A673 (cell line): ENCODE measurements around the gene TTLL8. TPM values are rescaled to one million over a fixed set of nuclear protein-coding genes. Genes with fewer than 3 reads are reported as not detected.

ENCODE experiments used
- BruUV-seq: library from RNA; stranded (reverse); fragments of 400-500 nt; replicated peaks from 2 replicates; lab custom pipeline; 2021; lab: Mats Ljungman, UMichigan
- CTCF ChIA-PET: fragments of 300-600 bp; sonication (Branson Sonifier 250); formaldehyde crosslinking; loops from one replicate; lab custom pipeline; 2022; ENCODE audit warnings: antibody characterized with exemption; lab: Charles Lee
- POLR2A ChIA-PET: fragments of 300-600 bp; sonication (Branson Sonifier 250); formaldehyde crosslinking; loops from one replicate; lab custom pipeline; 2022; ENCODE audit warnings: antibody characterized with exemption; ENCODE audit not compliant: low non-redundant PET; lab: Charles Lee
- DNase-seq: peaks from one replicate; pipeline ENCODE4 v3.0.0-alpha.2; 2015; ENCODE audit warnings: low spot score
- H3K27ac ChIP-seq: fragments of 200-600 bp; sonication (generic); 2 replicates; pipeline ENCODE4 v1.5.1; 2016; ENCODE audit warnings: mixed run types, low read depth, mild to moderate bottlenecking, mixed read lengths, antibody characterized with exemption, low read length; ENCODE audit not compliant: poor library complexity, severe bottlenecking
- H3K27me3 ChIP-seq: fragments of 200-600 bp; sonication (generic); replicated peaks from 2 replicates; pipeline ENCODE4 v1.6.1; 2017; ENCODE audit warnings: mixed run types, low read depth, mild to moderate bottlenecking, mixed read lengths, antibody characterized with exemption, low read length; ENCODE audit not compliant: insufficient read depth, poor library complexity
- H3K36me3 ChIP-seq: fragments of 200-600 bp; sonication (generic); 2 replicates; pipeline ENCODE4 v1.6.1; 2016; ENCODE audit warnings: mixed run types, mild to moderate bottlenecking, mixed read lengths, antibody characterized with exemption, low read length; ENCODE audit not compliant: insufficient read depth, poor library complexity, severe bottlenecking
- H3K4me1 ChIP-seq: fragments of 200-600 bp; sonication (generic); 2 replicates; pipeline ENCODE4 v1.6.1; 2017; ENCODE audit warnings: mixed run types, mild to moderate bottlenecking, mixed read lengths, antibody characterized with exemption, low read length; ENCODE audit not compliant: insufficient read depth, poor library complexity, severe bottlenecking
- H3K4me3 ChIP-seq: fragments of 200-600 bp; sonication (generic); 2 replicates; pipeline ENCODE4 v1.5.1; 2016; ENCODE audit warnings: low read depth, mixed run types, mild to moderate bottlenecking, mixed read lengths, low read length; ENCODE audit not compliant: poor library complexity, severe bottlenecking
- H3K9me3 ChIP-seq: fragments of 200-600 bp; sonication (generic); 2 replicates; pipeline ENCODE4 v1.6.1; 2016; ENCODE audit warnings: mixed run types, low read depth, mild to moderate bottlenecking, mixed read lengths, antibody characterized with exemption, low read length; ENCODE audit not compliant: poor library complexity, severe bottlenecking
- EZH2 ChIP-seq: fragments of 200-600 bp; sonication (generic); IDR thresholded peaks from 2 replicates; pipeline ENCODE4 v1.6.1; 2017; ENCODE audit warnings: borderline replicate concordance, low read depth, mild to moderate bottlenecking, mixed read lengths, antibody characterized with exemption, low read length; ENCODE audit not compliant: poor library complexity, severe bottlenecking
- intact Hi-C: fragments of 100-400 bp; cut with micrococcal nuclease; formaldehyde crosslinking; loops from one replicate; pipeline ENCODE4 v1.10.0; 2022; ENCODE audit not compliant: unreplicated experiment
- total RNA-seq: library from RNA; stranded (reverse); gene quantifications from 2 replicates; pipeline ENCODE4 v1.2.3, GENCODE V29; 2021
- TF ChIP-seq, protein P1 (sequence below): fragments of 300-800, 200-600 bp; sonication (generic); conservative IDR thresholded peaks from 2 replicates; pipeline ENCODE4 v1.5.1; 2017; ENCODE audit warnings: low read depth, mild to moderate bottlenecking, antibody characterized with exemption, low read length, moderate library complexity, mixed read lengths

The TTLL8 gene
- total RNA-seq, 1 experiment from 2014 or later, result not detected

DNA sequence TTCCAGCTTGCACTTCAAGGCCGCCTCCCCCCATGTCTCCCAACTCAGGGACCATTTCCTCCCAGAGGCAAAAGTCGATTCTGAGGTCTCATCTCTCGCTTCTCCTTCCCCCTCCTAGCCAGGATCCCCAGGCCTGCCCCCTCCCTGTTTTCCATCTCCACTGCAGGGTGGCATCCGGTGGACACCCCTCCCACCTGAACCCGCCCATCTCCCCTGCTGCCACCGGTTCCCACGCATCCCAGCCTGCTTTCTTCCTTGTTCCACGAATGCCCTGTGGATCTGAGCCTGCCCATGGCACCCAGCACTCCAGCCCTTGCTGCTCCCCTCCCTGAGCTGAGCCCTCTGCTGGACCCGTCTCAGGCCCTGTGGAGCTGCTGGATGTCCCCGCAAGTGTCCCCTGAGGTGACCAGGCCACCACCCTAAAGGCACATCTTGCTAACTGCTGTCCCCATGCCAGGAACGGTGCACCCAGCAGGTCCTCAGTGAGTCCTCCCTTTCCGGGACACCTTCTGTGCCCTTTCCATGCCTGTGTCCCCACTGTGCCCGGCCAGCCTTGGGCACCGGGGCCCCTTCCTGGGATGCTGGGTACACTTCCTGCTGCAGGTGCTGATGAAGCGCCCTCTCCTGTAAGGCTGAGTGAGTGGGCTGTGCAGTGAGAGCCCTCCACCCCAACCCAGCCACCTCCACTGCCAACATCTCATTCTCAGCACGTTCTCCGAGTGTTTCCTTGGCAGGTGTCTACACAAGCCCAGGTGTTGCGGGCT, 46.5 kb downstream of the TTLL8 start:
- peak overlapping the region; percentile 29 for H3K4me3 ChIP-seq
- no peak for TF ChIP-seq EZH2
- TF ChIP-seq, protein P1, sequence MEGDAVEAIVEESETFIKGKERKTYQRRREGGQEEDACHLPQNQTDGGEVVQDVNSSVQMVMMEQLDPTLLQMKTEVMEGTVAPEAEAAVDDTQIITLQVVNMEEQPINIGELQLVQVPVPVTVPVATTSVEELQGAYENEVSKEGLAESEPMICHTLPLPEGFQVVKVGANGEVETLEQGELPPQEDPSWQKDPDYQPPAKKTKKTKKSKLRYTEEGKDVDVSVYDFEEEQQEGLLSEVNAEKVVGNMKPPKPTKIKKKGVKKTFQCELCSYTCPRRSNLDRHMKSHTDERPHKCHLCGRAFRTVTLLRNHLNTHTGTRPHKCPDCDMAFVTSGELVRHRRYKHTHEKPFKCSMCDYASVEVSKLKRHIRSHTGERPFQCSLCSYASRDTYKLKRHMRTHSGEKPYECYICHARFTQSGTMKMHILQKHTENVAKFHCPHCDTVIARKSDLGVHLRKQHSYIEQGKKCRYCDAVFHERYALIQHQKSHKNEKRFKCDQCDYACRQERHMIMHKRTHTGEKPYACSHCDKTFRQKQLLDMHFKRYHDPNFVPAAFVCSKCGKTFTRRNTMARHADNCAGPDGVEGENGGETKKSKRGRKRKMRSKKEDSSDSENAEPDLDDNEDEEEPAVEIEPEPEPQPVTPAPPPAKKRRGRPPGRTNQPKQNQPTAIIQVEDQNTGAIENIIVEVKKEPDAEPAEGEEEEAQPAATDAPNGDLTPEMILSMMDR, result no peak
- H3K4me1 ChIP-seq, result peaks cover 11% of the 10 kb centered on the region
- intact Hi-C loops, result no loop called here
- no peak overlapping the region for H3K27ac ChIP-seq
- BruUV-seq, result no TSS peak
- ChIA-PET CTCF (interaction anchor here (1.0 kb wide), 1 partner anchor 19 kb away, joined by 3 read pairs; no protein-coding TSS in a partner anchor), POLR2A (no interaction called here)
- no peaks in the 10 kb centered on the region for H3K9me3 ChIP-seq
- H3K36me3 ChIP-seq, result no peaks in the 10 kb centered on the region
- peak; percentile 60 for DNase-seq
- H3K27me3 ChIP-seq, result no peaks in the 10 kb centered on the region

GRCh38 chr22:50010676-50011446, 47.2 kb downstream of the TTLL8 start:
- intact Hi-C loops, result no loop called here
- no TSS peak for BruUV-seq
- Histone ChIP-seq H3K27me3 (no peaks in the 10 kb centered on the region), H3K4me1 (peaks cover 11% of the 10 kb centered on the region), H3K4me3 (peak overlapping the region; percentile 29), H3K9me3 (no peaks in the 10 kb centered on the region), H3K27ac (no peak overlapping the region), H3K36me3 (no peaks in the 10 kb centered on the region)
- ChIA-PET CTCF (interaction anchor here (1.0 kb wide), 1 partner anchor 19 kb away, joined by 3 read pairs; no protein-coding TSS in a partner anchor), POLR2A (interaction anchor here (0.9 kb wide), 1 partner anchor 140 kb away, joined by 7 read pairs; no protein-coding TSS in a partner anchor)
- no peak for DNase-seq
- TF ChIP-seq, protein P1, result no peak
- TF ChIP-seq EZH2, result no peak

DNA sequence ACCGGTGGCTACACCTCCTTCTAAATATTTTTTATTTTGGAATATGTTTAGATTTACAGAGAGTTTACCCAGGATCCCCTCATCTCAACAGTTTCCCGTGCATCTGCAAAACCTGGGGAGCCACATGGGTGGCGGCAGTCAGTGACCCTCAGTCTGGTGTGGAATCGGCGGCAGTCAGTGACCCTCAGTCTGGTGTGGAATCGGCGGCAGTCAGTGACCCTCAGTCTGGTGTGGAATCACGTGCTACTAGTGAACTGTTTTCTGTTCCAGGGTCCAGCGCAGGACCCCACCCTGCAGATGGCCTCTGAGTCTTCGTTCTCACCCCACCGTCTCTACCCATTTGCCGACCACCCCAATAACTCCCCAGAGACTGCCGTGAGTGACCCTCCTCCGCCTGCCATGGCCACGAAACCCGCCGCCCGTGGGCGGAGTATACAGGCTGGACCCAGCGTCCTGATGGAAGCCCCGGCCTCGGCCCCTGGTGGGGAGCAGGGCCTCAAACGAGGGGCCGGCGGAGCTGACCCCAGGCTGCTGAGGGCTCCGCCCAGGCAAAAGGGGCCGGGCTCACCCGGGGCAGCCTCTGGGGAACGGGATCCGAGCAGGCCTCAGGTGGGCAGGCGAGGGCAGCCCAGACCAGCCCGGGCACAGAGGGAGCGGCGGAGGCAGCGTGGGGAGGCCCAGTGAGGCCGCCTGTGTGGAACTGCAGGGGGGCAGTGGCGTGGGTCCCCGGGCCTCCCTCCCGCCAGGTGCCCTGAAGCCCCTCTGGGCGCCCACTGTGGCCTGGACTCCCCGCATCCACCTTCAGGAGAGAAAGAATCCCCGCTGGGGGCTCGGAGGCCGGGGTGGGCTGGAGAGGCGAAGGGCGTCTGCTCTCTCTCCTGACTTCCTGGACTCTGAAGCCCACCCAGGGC, 48.1 kb downstream of the TTLL8 start:
- intact Hi-C loops, result no loop called here
- Histone ChIP-seq H3K27ac (no peak overlapping the region), H3K36me3 (no peaks in the 10 kb centered on the region), H3K27me3 (no peaks in the 10 kb centered on the region), H3K4me1 (peaks cover 11% of the 10 kb centered on the region), H3K4me3 (no peak overlapping the region), H3K9me3 (no peaks in the 10 kb centered on the region)
- no peak for DNase-seq
- ChIA-PET POLR2A (interaction anchor here (0.9 kb wide), 1 partner anchor 140 kb away, joined by 7 read pairs; no protein-coding TSS in a partner anchor), CTCF (no interaction called here)
- BruUV-seq, result no TSS peak
- TF ChIP-seq EZH2, result no peak
- TF ChIP-seq, protein P1, result no peak
